ENCODE measurements around the gene FAM200C.

DNA sequence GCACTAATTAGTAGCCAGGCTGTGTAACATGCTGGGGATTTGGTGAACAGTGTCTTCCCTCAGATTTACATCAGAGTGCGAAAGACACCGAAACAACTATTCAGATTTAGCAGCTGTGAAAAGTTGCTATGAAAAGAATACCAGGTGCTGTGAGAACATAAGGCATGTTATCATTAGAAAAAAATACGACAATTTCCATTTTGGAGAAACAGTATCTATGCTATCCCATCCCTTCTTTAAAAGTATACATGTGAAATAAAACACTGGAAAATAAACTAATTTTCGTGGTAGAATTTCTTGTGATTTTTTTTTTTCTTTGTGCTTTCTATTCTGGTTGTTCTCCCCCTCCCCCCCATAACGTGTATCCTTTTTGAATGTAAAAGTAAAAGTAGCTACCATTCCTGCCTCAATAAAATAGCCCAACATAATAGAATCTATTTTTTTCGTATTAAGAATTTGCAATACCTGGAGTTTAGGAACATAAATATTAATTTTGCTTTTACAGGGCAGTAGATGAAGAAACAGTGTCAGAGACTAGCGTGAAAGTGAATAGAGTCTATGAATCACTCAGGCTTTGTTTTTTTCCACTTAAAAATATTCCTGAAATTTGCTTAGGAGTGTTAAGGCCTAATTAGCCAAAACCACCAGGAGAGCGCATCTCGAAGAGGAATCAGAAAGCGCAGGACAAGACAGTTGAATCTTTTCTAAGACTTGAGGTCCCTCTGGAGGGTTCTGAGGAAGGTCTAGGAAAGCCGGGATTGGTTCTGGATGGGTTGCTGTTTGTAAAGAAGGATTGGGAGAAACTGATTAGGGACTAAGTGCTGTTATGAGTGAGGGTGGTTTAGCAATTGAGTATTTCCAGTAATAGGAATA is 19.8 kb upstream of the FAM200C start:
- no peak for TF ChIP-seq POLR2A (IDR thresholded peaks at IDR 0.05; ENCODE audit: borderline replicate concordance, extremely low read depth, insufficient read depth, insufficient read length)
- TF ChIP-seq, protein P1, sequence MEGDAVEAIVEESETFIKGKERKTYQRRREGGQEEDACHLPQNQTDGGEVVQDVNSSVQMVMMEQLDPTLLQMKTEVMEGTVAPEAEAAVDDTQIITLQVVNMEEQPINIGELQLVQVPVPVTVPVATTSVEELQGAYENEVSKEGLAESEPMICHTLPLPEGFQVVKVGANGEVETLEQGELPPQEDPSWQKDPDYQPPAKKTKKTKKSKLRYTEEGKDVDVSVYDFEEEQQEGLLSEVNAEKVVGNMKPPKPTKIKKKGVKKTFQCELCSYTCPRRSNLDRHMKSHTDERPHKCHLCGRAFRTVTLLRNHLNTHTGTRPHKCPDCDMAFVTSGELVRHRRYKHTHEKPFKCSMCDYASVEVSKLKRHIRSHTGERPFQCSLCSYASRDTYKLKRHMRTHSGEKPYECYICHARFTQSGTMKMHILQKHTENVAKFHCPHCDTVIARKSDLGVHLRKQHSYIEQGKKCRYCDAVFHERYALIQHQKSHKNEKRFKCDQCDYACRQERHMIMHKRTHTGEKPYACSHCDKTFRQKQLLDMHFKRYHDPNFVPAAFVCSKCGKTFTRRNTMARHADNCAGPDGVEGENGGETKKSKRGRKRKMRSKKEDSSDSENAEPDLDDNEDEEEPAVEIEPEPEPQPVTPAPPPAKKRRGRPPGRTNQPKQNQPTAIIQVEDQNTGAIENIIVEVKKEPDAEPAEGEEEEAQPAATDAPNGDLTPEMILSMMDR (IDR thresholded peaks at IDR 0.05 in 2 of 3, conservative IDR thresholded peaks at IDR 0.05 in 1 of 3; ENCODE audit: borderline replicate concordance in 1 of 3, insufficient read depth in 1 of 3, low read depth in 2 of 3, low read length in 2 of 3): no peak
- no peak for TF ChIP-seq TCF7L2 (IDR thresholded peaks at IDR 0.05; ENCODE audit: borderline replicate concordance, extremely low read depth, insufficient read depth, insufficient read length)
- no peak for TF ChIP-seq SIN3A (IDR thresholded peaks at IDR 0.05; ENCODE audit: low read depth)
- TF ChIP-seq SP1 (IDR thresholded peaks at IDR 0.05; ENCODE audit: low read depth): no peak
- TF ChIP-seq, protein P2, sequence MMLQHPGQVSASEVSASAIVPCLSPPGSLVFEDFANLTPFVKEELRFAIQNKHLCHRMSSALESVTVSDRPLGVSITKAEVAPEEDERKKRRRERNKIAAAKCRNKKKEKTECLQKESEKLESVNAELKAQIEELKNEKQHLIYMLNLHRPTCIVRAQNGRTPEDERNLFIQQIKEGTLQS (IDR thresholded peaks at IDR 0.05): no peak
- no peak for TF ChIP-seq ELF1 (IDR thresholded peaks at IDR 0.05; ENCODE audit: borderline replicate concordance, low read depth)
- no peak for TF ChIP-seq RAD21 (IDR thresholded peaks at IDR 0.05; ENCODE audit: low read depth)
